Measurements from ENCODE around the gene WNT1. TPM values are rescaled to one million over a fixed set of nuclear protein-coding genes. Genes with fewer than 3 reads are reported as not detected.

WNT1 gene
- total and polyA plus RNA-seq, 9 of the 15 experiments (the other 6 are each of a cell fraction or from before 2014, with no cell fraction given): not detected

DNA sequence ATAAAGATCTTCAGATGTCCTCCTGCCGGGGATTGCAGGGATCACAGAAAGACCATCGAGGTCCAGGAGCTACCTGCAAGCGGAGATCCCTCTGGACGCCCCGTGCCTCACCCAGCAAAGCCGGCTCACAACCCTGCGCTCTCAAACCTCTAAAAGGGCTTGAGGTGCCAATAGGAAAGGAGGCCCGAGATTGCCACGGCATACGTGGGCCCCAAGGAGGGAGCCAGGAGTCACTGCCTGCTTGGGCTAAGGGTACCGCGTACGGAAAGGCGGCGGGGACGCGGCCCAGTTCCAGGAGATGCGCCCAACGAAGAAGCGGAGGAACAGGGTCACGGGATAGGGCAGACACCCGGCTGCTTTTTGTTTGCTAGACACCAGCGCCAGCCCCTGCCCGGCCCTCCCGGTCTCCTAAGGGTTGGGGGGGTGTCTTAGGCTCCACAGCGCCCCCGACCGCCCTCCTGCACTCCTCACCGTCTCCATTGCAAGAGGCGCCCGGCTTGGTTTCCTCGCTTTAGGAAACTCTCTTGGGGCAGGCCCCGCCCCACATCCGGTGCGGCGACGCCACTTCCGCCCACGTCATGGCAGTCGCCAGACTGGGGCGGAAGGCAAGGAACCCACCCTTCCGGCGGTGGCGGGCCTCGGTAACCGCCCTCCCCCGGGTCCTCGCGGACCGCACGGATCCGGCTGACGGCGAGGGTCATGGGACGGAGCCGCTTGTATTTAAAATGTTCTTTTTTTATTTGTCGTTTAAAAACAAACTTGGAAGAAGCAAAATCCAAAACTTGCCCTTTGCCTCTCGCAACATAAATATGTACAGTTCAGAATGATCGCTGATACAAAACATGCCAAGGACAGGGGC lies 40.4 kb downstream of the WNT1 start, which contains the start of gene PRKAG1 (continued):
- TF ChIP-seq, protein P1, sequence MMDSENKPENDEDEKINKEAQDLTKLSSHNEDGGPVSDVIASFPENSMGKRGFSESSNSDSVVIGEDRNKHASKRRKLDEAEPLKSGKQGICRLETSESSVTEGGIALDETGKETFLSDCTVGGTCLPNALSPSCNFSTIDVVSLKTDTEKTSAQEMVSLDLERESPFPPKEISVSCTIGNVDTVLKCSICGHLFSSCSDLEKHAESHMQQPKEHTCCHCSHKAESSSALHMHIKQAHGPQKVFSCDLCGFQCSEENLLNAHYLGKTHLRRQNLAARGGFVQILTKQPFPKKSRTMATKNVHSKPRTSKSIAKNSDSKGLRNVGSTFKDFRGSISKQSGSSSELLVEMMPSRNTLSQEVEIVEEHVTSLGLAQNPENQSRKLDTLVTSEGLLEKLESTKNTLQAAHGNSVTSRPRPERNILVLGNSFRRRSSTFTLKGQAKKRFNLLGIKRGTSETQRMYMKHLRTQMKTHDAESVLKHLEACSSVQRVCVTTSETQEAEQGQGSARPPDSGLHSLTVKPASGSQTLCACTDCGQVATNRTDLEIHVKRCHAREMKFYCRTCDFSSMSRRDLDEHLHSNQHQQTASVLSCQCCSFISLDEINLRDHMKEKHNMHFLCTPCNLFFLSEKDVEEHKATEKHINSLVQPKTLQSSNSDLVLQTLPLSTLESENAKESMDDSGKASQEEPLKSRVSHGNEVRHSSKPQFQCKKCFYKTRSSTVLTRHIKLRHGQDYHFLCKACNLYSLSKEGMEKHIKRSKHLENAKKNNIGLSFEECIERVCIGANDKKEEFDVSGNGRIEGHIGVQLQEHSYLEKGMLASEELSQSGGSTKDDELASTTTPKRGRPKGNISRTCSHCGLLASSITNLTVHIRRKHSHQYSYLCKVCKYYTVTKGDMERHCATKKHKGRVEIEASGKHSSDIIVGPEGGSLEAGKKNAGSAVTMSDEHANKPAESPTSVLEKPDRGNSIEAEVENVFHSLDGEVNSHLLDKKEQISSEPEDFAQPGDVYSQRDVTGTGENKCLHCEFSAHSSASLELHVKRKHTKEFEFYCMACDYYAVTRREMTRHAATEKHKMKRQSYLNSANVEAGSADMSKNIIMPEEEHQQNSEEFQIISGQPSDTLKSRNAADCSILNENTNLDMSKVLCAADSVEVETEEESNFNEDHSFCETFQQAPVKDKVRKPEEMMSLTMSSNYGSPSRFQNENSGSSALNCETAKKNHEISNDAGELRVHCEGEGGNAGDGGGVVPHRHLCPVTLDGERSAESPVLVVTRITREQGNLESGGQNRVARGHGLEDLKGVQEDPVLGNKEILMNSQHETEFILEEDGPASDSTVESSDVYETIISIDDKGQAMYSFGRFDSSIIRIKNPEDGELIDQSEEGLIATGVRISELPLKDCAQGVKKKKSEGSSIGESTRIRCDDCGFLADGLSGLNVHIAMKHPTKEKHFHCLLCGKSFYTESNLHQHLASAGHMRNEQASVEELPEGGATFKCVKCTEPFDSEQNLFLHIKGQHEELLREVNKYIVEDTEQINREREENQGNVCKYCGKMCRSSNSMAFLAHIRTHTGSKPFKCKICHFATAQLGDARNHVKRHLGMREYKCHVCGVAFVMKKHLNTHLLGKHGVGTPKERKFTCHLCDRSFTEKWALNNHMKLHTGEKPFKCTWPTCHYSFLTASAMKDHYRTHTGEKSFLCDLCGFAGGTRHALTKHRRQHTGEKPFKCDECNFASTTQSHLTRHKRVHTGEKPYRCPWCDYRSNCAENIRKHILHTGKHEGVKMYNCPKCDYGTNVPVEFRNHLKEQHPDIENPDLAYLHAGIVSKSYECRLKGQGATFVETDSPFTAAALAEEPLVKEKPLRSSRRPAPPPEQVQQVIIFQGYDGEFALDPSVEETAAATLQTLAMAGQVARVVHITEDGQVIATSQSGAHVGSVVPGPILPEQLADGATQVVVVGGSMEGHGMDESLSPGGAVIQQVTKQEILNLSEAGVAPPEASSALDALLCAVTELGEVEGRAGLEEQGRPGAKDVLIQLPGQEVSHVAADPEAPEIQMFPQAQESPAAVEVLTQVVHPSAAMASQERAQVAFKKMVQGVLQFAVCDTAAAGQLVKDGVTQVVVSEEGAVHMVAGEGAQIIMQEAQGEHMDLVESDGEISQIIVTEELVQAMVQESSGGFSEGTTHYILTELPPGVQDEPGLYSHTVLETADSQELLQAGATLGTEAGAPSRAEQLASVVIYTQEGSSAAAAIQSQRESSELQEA (IDR thresholded peaks at IDR 0.05; ENCODE audit: low read depth): no peak
- TF ChIP-seq NFATC3 (IDR thresholded peaks at IDR 0.05) (no peak), ZNF12 (CRISPR knock-in tag; IDR thresholded peaks at IDR 0.05) (no peak), MECOM (CRISPR knock-in tag; IDR thresholded peaks at IDR 0.05) (0 out of 2 replicates have a peak, but pooled peaks have one; percentile 16), ZNF184 (CRISPR knock-in tag; IDR thresholded peaks at IDR 0.05) (no peak), ZNF551 (CRISPR knock-in tag; IDR thresholded peaks at IDR 0.05) (no peak), ZNF445 (CRISPR knock-in tag; IDR thresholded peaks at IDR 0.05; ENCODE audit: low read depth) (no peak), NCOR1 (IDR thresholded peaks at IDR 0.05) (0 out of 2 replicates have a peak, but pooled peaks have one; percentile 30), HMBOX1 (IDR thresholded peaks at IDR 0.05) (no peak), LCOR (CRISPR knock-in tag; IDR thresholded peaks at IDR 0.05) (peak; percentile 51; the same call in 1 of the 2 replicates), GATAD2B (IDR thresholded peaks at IDR 0.05; ENCODE audit: borderline replicate concordance) (no peak), ZNF280B (CRISPR knock-in tag; IDR thresholded peaks at IDR 0.05) (no peak), POLR2A (conservative IDR thresholded peaks at IDR 0.05) (peak; percentile 93), ZNF583 (CRISPR knock-in tag; IDR thresholded peaks at IDR 0.05) (no peak), POLR3G (IDR thresholded peaks at IDR 0.05; ENCODE audit: extremely low read depth, insufficient read length, insufficient replicate concordance) (no peak)
- TF ChIP-seq, protein P2, sequence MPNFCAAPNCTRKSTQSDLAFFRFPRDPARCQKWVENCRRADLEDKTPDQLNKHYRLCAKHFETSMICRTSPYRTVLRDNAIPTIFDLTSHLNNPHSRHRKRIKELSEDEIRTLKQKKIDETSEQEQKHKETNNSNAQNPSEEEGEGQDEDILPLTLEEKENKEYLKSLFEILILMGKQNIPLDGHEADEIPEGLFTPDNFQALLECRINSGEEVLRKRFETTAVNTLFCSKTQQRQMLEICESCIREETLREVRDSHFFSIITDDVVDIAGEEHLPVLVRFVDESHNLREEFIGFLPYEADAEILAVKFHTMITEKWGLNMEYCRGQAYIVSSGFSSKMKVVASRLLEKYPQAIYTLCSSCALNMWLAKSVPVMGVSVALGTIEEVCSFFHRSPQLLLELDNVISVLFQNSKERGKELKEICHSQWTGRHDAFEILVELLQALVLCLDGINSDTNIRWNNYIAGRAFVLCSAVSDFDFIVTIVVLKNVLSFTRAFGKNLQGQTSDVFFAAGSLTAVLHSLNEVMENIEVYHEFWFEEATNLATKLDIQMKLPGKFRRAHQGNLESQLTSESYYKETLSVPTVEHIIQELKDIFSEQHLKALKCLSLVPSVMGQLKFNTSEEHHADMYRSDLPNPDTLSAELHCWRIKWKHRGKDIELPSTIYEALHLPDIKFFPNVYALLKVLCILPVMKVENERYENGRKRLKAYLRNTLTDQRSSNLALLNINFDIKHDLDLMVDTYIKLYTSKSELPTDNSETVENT (CRISPR knock-in tag; IDR thresholded peaks at IDR 0.05): peak; percentile 16; the same call in 1 of the 2 replicates

Measured in K562 (cell line).